ENCODE results near the gene FLOT2.

- TF ChIP-seq SMAD1 (IDR thresholded peaks at IDR 0.05; ENCODE audit: low read depth, partially characterized antibody) = no peak
- TF ChIP-seq BHLHE40 (IDR thresholded peaks at IDR 0.05; ENCODE audit: borderline replicate concordance in 1 of 2, low read depth in 2 of 2, low read length in 1 of 2) = no peak
- no peak for TF ChIP-seq EP300 (IDR thresholded peaks at IDR 0.05; ENCODE audit: borderline replicate concordance in 1 of 2, control insufficient read depth in 1 of 2, low read depth in 2 of 2, low read length in 2 of 2)
- TF ChIP-seq CEBPZ (IDR thresholded peaks at IDR 0.05; ENCODE audit: low read depth, low read length) = no peak
- TF ChIP-seq SUPT20H (IDR thresholded peaks at IDR 0.05; ENCODE audit: borderline replicate concordance, control insufficient read depth, low read depth, low read length) = no peak
- no peak for TF ChIP-seq KDM1A (IDR thresholded peaks at IDR 0.05; ENCODE audit: borderline replicate concordance)
- TF ChIP-seq TBL1XR1 (IDR thresholded peaks at IDR 0.05; ENCODE audit: low read depth, low read length) = no peak
- no peak for TF ChIP-seq SP1 (IDR thresholded peaks at IDR 0.05; ENCODE audit: low read depth, low read length)
- TF ChIP-seq POLR2AphosphoS5 (IDR thresholded peaks at IDR 0.05; ENCODE audit: low read length) = no peak
- TF ChIP-seq PBX3 (IDR thresholded peaks at IDR 0.05; ENCODE audit: insufficient replicate concordance, low read depth, low read length) = no peak
- TF ChIP-seq MXI1 (IDR thresholded peaks at IDR 0.05; ENCODE audit: low read depth, low read length) = no peak
- TF ChIP-seq TAF1 (IDR thresholded peaks at IDR 0.05; ENCODE audit: borderline replicate concordance, low read depth, low read length) = no peak
- TF ChIP-seq YY1 (IDR thresholded peaks at IDR 0.05; ENCODE audit: low read depth, low read length) = no peak
- TF ChIP-seq, protein P1, sequence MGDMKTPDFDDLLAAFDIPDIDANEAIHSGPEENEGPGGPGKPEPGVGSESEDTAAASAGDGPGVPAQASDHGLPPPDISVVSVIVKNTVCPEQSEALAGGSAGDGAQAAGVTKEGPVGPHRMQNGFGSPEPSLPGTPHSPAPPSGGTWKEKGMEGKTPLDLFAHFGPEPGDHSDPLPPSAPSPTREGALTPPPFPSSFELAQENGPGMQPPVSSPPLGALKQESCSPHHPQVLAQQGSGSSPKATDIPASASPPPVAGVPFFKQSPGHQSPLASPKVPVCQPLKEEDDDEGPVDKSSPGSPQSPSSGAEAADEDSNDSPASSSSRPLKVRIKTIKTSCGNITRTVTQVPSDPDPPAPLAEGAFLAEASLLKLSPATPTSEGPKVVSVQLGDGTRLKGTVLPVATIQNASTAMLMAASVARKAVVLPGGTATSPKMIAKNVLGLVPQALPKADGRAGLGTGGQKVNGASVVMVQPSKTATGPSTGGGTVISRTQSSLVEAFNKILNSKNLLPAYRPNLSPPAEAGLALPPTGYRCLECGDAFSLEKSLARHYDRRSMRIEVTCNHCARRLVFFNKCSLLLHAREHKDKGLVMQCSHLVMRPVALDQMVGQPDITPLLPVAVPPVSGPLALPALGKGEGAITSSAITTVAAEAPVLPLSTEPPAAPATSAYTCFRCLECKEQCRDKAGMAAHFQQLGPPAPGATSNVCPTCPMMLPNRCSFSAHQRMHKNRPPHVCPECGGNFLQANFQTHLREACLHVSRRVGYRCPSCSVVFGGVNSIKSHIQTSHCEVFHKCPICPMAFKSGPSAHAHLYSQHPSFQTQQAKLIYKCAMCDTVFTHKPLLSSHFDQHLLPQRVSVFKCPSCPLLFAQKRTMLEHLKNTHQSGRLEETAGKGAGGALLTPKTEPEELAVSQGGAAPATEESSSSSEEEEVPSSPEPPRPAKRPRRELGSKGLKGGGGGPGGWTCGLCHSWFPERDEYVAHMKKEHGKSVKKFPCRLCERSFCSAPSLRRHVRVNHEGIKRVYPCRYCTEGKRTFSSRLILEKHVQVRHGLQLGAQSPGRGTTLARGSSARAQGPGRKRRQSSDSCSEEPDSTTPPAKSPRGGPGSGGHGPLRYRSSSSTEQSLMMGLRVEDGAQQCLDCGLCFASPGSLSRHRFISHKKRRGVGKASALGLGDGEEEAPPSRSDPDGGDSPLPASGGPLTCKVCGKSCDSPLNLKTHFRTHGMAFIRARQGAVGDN (IDR thresholded peaks at IDR 0.05) = no peak
Measured at GRCh38 chr17:28944343-28944742, 46.8 kb upstream of the FLOT2 start.

All from GM12878 (cell line).